ENCODE measurements around the gene C1orf232. TPM values are rescaled to one million over a fixed set of nuclear protein-coding genes. Genes with fewer than 3 reads are reported as not detected.

C1orf232 gene
- total and polyA plus RNA-seq, 9 of the 15 experiments (the other 6 are each of a cell fraction or from before 2014, with no cell fraction given), result not detected

- H3K4me3 ChIP-seq, result peak overlapping the region; percentile 14; the same call in 1 of the 2 replicates
- no peaks in the 10 kb centered on the region for H3K79me2 ChIP-seq (ENCODE audit: control insufficient read depth, insufficient read depth, low read length)
- no peak for ATAC-seq
- no peaks in the 10 kb centered on the region for H3K9me3 ChIP-seq (replicated peaks; ENCODE audit: control insufficient read depth, insufficient read depth, low read depth, low read length)
- H3K9me1 ChIP-seq (ENCODE audit: control insufficient read depth, insufficient read depth, low read length), result no peaks in the 10 kb centered on the region
- H3K27me3 ChIP-seq (ENCODE audit: control insufficient read depth in 2 of 2, insufficient read depth in 2 of 2, low read length in 2 of 2), result no peaks in the 10 kb centered on the region
- peak; percentile 28 to 42 (median 36) for DNase-seq (ENCODE audit: extremely low read depth in 1 of 4, low spot score in 3 of 4)
- peaks cover 23 to 30% of the 10 kb centered on the region in 2 experiments for H3K4me1 ChIP-seq (replicated peaks in 1 of 2; ENCODE audit: control insufficient read depth in 2 of 2, insufficient read depth in 2 of 2, low read length in 2 of 2)
- H3K36me3 ChIP-seq (ENCODE audit: control insufficient read depth, insufficient read depth, low read length), result no peaks in the 10 kb centered on the region
- intact Hi-C loops (cut with micrococcal nuclease) (loop anchor here (2.0 kb wide), 1 partner anchor 32 kb away; the partner anchor contains the start of genes C1orf232 and ZNF593), in situ Hi-C loops (cut with MboI) (no loop called here)
- FAIRE-seq, result no peak
- ChIA-PET CTCF (ENCODE audit: low intra/inter-chr PET ratio) (interaction anchor here (0.7 to 1.9 kb wide), 3 partner anchors 31 to 793 kb away, joined by 3 to 8 read pairs (median 6); partner anchors contain the start of genes TRNP1 and ZNF593), POLR2A (interaction anchor here (0.6 to 2.0 kb wide), 9 partner anchors 9 to 304 kb away, joined by 3 to 9 read pairs (median 4); partner anchors contain the start of genes CATSPER4 and CEP85)
- 37% methylated on average over 5 of the region's 5 CpGs for WGBS (ENCODE audit: insufficient coverage, low coverage, missing lambda C conversion rate)
- H2AFZ ChIP-seq (ENCODE audit: low read depth, low read length), result peak overlapping the region; percentile 97
- H3K27ac ChIP-seq (ENCODE audit: extremely low read depth, low read depth, low read length), result peak overlapping the region; percentile 82
- peak overlapping the region; percentile 70 to 88 for H3K9ac ChIP-seq (ENCODE audit: insufficient read depth in 1 of 2, low read depth in 2 of 2, low read length in 2 of 2)
- peak overlapping the region; percentile 68 for H3K4me2 ChIP-seq (ENCODE audit: insufficient read depth, low read length)
- H4K20me1 ChIP-seq (replicated peaks; ENCODE audit: control insufficient read depth, insufficient read depth, low read length), result no peaks in the 10 kb centered on the region
- no TSS peak for BruUV-seq (replicated peaks)
- peak; percentile 70 for TF ChIP-seq CHD4 (IDR thresholded peaks at IDR 0.05; ENCODE audit: insufficient read depth, insufficient replicate concordance, low read depth, low read length, poor library complexity, severe bottlenecking)
- peak; percentile 26; the same call in 1 of the 2 replicates for TF ChIP-seq LARP7 (IDR thresholded peaks at IDR 0.05)
- no peak for TF ChIP-seq FOS (IDR thresholded peaks at IDR 0.05; ENCODE audit: extremely low read depth, insufficient read length)
- TF ChIP-seq RBM25 (IDR thresholded peaks at IDR 0.05; ENCODE audit: low read depth, low read length, severe bottlenecking), result no peak
- peak; percentile 53; the same call in 1 of the 2 replicates for TF ChIP-seq BACH1 (tag; IDR thresholded peaks at IDR 0.05)
- TF ChIP-seq, protein P1, sequence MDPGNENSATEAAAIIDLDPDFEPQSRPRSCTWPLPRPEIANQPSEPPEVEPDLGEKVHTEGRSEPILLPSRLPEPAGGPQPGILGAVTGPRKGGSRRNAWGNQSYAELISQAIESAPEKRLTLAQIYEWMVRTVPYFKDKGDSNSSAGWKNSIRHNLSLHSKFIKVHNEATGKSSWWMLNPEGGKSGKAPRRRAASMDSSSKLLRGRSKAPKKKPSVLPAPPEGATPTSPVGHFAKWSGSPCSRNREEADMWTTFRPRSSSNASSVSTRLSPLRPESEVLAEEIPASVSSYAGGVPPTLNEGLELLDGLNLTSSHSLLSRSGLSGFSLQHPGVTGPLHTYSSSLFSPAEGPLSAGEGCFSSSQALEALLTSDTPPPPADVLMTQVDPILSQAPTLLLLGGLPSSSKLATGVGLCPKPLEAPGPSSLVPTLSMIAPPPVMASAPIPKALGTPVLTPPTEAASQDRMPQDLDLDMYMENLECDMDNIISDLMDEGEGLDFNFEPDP (CRISPR knock-in tag; IDR thresholded peaks at IDR 0.05), result 0 out of 2 replicates have a peak, but pooled peaks have one; percentile 4
- TF ChIP-seq ZBTB8A (IDR thresholded peaks at IDR 0.05; ENCODE audit: partially characterized antibody), result no peak
- TF ChIP-seq NKRF (IDR thresholded peaks at IDR 0.05; ENCODE audit: borderline replicate concordance), result 0 out of 2 replicates have a peak, but pooled peaks have one; percentile 6
- TF ChIP-seq, protein P2, sequence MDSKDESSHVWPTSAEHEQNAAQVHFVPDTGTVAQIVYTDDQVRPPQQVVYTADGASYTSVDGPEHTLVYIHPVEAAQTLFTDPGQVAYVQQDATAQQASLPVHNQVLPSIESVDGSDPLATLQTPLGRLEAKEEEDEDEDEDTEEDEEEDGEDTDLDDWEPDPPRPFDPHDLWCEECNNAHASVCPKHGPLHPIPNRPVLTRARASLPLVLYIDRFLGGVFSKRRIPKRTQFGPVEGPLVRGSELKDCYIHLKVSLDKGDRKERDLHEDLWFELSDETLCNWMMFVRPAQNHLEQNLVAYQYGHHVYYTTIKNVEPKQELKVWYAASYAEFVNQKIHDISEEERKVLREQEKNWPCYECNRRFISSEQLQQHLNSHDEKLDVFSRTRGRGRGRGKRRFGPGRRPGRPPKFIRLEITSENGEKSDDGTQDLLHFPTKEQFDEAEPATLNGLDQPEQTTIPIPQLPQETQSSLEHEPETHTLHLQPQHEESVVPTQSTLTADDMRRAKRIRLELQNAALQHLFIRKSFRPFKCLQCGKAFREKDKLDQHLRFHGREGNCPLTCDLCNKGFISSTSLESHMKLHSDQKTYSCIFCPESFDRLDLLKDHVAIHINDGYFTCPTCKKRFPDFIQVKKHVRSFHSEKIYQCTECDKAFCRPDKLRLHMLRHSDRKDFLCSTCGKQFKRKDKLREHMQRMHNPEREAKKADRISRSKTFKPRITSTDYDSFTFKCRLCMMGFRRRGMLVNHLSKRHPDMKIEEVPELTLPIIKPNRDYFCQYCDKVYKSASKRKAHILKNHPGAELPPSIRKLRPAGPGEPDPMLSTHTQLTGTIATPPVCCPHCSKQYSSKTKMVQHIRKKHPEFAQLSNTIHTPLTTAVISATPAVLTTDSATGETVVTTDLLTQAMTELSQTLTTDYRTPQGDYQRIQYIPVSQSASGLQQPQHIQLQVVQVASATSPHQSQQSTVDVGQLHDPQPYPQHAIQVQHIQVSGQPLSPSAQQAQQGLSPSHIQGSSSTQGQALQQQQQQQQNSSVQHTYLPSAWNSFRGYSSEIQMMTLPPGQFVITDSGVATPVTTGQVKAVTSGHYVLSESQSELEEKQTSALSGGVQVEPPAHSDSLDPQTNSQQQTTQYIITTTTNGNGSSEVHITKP (IDR thresholded peaks at IDR 0.05; ENCODE audit: partially characterized antibody), result peak; percentile 74
These were observed 31.6 kb upstream of the C1orf232 start for GRCh38 chr1:26200413-26200812.
